Measurements from ENCODE around the gene UBXN11.

UBXN11 gene

GRCh38 chr1:26276432-26276838 lies 30.0 kb downstream of the UBXN11 start:
- no peak for TF ChIP-seq FOXP2 (optimal IDR thresholded peaks at IDR 0.05; ENCODE audit: borderline replicate concordance, extremely low read depth, extremely low read length, insufficient read depth)
- TF ChIP-seq POLR2AphosphoS5 (IDR thresholded peaks at IDR 0.05; ENCODE audit: low read depth, low read length), result no peak
- no peak for TF ChIP-seq TAF1 (IDR thresholded peaks at IDR 0.05; ENCODE audit: borderline replicate concordance, insufficient read depth, low read length)
- TF ChIP-seq SIN3A (IDR thresholded peaks at IDR 0.05; ENCODE audit: borderline replicate concordance, insufficient read depth, low read length), result no peak
- TF ChIP-seq REST (IDR thresholded peaks at IDR 0.05; ENCODE audit: insufficient read depth in 1 of 2, low read depth in 2 of 2, low read length in 2 of 2), result no peak

- peak; percentile 47; the same call in 1 of the 2 replicates for TF ChIP-seq SIN3A (IDR thresholded peaks at IDR 0.05; ENCODE audit: borderline replicate concordance, insufficient read depth, low read length)
- no peak for TF ChIP-seq TAF1 (IDR thresholded peaks at IDR 0.05; ENCODE audit: borderline replicate concordance, insufficient read depth, low read length)
Observed at GRCh38 chr1:26275580-26276431, 30.6 kb downstream of the UBXN11 start.

GRCh38 chr1:26274801-26275425 lies 31.5 kb downstream of the UBXN11 start:
- TF ChIP-seq SIN3A (IDR thresholded peaks at IDR 0.05; ENCODE audit: borderline replicate concordance, insufficient read depth, low read length) (no peak), FOXP2 (optimal IDR thresholded peaks at IDR 0.05; ENCODE audit: borderline replicate concordance, extremely low read depth, extremely low read length, insufficient read depth) (no peak), REST (IDR thresholded peaks at IDR 0.05; ENCODE audit: insufficient read depth in 1 of 2, low read depth in 2 of 2, low read length in 2 of 2) (no peak), POLR2AphosphoS5 (IDR thresholded peaks at IDR 0.05; ENCODE audit: low read depth, low read length) (no peak)

- TF ChIP-seq POLR2AphosphoS5 (IDR thresholded peaks at IDR 0.05; ENCODE audit: low read depth, low read length) (no peak), SIN3A (IDR thresholded peaks at IDR 0.05; ENCODE audit: borderline replicate concordance, insufficient read depth, low read length) (no peak), REST (IDR thresholded peaks at IDR 0.05; ENCODE audit: insufficient read depth in 1 of 2, low read depth in 2 of 2, low read length in 2 of 2) (no peak), TAF1 (IDR thresholded peaks at IDR 0.05; ENCODE audit: borderline replicate concordance, insufficient read depth, low read length) (no peak), FOXP2 (optimal IDR thresholded peaks at IDR 0.05; ENCODE audit: borderline replicate concordance, extremely low read depth, extremely low read length, insufficient read depth) (no peak)
Observed at GRCh38 chr1:26269198-26269550, 37.3 kb downstream of the UBXN11 start.

- TF ChIP-seq FOXP2 (optimal IDR thresholded peaks at IDR 0.05; ENCODE audit: borderline replicate concordance, extremely low read depth, extremely low read length, insufficient read depth) (no peak), POLR2AphosphoS5 (IDR thresholded peaks at IDR 0.05; ENCODE audit: low read depth, low read length) (no peak), REST (IDR thresholded peaks at IDR 0.05; ENCODE audit: insufficient read depth in 1 of 2, low read depth in 2 of 2, low read length in 2 of 2) (no peak), SIN3A (IDR thresholded peaks at IDR 0.05; ENCODE audit: borderline replicate concordance, insufficient read depth, low read length) (no peak), TAF1 (IDR thresholded peaks at IDR 0.05; ENCODE audit: borderline replicate concordance, insufficient read depth, low read length) (no peak)
Observed at GRCh38 chr1:26268290-26269197, 37.9 kb downstream of the UBXN11 start.

Data from PFSK-1 (cell line).